GM15510 (cell line): ENCODE results near the gene UVRAG.

Source experiments
- POLR2A ChIP-seq: IDR thresholded peaks from 3 replicates; pipeline ENCODE4 v1.6.1; 2011; ENCODE audit warnings: borderline replicate concordance; ENCODE audit not compliant: insufficient read length; ENCODE audit errors: extremely low read depth

The UVRAG gene

DNA sequence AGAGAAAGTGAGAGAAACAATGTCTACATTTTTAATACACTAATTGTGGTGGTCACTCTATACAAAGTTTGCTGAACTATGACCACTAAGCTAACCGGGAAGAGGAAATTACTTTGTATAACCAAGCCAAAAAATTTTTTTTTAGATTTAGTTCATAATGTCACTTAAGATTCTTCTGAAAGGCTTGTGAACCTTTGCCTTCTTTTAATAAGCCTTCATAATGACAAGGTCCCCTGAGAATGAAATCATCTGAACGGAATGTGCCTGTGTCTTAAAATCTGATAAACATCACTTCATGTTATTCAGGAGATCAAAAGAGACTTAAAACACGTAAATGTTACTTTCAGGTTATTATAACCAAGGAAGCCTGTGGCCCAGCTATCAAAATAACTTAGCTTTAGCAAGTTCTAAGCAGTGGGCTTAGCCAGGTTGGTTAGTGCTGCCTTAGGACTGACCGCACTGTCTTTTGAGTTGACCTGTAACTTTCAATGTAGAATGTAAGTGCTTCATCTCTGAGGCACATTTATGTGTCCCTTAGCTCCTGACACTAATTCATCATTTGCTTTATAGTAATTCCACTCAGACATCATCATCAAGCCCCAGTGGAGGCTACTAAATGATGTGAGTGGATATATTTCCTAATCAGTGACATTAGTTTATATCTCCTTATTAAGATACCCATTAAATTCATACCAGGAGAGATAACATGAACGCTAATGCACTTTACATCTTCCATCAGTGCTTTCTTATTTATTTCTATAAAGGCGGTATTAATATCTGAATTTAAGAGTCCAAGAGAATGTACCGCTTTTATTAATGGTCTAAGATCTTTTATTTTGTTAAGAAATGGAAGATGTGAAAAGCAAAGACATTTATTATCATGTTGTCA is 268.8 kb downstream of the UVRAG start:
- TF ChIP-seq POLR2A = no peak

- TF ChIP-seq POLR2A = no peak
These were observed 270.3 kb downstream of the UVRAG start for GRCh38 chr11:76085270-76085669.

GRCh38 chr11:76086743-76087635 is 272.0 kb downstream of the UVRAG start:
- TF ChIP-seq POLR2A = no peak

- TF ChIP-seq POLR2A = no peak
These were observed 272.7 kb downstream of the UVRAG start for GRCh38 chr11:76087749-76088148.

GRCh38 chr11:76088511-76088910 is 273.5 kb downstream of the UVRAG start:
- TF ChIP-seq POLR2A = no peak

DNA sequence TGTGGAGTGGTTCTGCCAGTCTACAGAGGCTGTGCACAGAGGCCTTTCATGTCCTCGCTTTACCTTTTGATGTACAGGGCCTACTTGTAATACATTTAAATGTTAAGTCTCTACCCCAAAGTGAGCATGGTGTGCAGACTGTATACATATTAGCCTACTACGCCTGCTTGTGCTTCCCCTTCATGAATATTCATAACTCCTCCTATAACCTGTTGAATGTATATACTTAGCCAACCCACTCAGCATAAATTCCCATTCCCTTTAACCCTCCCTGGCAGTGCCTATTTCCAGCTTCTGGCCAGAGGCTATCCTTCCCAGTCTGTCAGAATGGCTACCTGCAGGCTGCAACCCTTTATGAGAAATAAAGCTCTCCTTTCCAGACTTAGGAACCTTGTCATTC is 275.2 kb downstream of the UVRAG start:
- no peak for TF ChIP-seq POLR2A

- no peak for TF ChIP-seq POLR2A
These were observed 275.8 kb downstream of the UVRAG start for GRCh38 chr11:76090821-76091220.

DNA sequence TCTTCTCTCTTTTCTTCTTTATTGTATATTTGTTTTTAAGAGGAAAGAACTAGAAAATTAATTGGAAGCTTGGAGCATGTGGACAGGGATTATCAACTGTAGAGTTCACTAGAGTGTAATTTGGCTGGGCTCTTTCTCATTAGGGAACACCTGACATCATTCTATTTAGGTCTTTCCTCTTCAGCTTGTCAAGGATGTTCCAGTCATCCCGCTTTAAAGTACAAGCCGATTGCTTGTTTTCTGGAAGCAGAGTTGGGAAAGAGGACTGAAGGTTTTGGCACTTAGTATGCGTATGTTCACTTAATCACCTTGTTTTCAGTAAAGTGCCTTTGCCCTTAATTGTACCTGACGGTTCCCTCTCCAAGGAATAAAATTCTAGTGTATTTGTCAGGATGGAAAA is 279.7 kb downstream of the UVRAG start:
- no peak for TF ChIP-seq POLR2A

- no peak for TF ChIP-seq POLR2A
These were observed 280.9 kb downstream of the UVRAG start for GRCh38 chr11:76095891-76096290.

- TF ChIP-seq POLR2A = no peak
These were observed 281.5 kb downstream of the UVRAG start for GRCh38 chr11:76096552-76096951.

GRCh38 chr11:76102802-76103201 is 287.8 kb downstream of the UVRAG start:
- TF ChIP-seq POLR2A = no peak

- no peak for TF ChIP-seq POLR2A
These were observed 288.4 kb downstream of the UVRAG start for GRCh38 chr11:76103460-76103859.

DNA sequence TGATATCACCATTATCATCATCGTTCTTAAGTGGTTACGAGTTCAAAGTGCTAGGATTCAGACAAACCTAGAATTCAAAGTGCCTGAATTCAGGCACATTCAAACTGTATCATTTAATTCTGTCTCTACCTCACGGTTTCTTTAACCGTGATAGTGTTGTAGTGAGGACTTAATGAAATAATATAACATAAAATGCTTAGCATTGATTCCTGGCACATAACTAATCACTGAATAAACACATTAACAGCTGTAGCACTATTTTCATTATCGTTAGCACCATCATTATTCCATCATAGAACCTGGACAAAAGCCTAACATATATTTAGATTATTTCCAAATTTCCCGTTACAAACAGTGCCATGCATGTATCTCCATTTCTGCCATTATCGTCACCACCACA is 289.3 kb downstream of the UVRAG start:
- no peak for TF ChIP-seq POLR2A

DNA sequence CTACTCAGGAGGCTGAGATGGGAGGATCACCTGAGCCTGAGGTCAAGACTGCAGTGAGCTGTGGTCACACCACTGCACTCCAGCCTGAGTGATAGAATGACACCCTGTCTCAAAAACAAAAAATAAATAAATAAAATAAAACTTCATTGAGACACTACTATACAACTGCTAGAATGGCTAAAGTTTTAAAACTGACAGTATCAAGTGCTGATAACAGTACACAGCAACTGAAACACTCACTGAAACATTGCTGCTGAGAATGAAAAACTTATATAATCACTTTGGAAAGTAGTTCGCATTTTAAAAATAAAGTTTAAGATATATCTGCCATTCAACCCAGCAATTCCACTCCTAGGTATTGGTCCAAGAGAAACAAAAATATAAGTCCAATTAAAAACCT is 290.6 kb downstream of the UVRAG start:
- TF ChIP-seq POLR2A = no peak

DNA sequence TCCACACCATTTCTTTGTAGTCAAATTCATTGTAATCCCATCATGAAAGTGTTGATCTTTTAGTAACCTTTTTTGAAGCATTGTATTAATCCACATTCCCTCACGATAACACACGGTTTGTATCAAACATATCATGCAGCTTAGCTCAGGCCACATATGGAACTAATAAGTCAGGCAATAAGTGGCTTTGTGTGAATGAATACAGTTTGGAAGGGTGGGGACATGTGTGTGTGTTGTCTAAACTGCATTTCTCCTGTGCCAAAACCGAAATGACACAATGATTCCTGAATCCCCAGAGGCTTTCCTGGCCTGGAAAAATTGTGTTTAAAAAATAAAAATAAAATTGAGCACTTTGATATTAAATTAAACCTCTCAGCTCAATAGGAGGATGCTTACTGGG is 293.0 kb downstream of the UVRAG start:
- TF ChIP-seq POLR2A = no peak
